Smooth muscle cell (in vitro differentiated cells): ENCODE data around the gene SYCP2L. TPM values are rescaled to one million over a fixed set of nuclear protein-coding genes. Genes with fewer than 3 reads are reported as not detected.

Source experiments
- DNase-seq: peaks from one replicate; lab custom pipeline; 2025; ENCODE audit not compliant: unreplicated experiment; lab: John Stamatoyannopoulos, UW
- H2AFZ ChIP-seq: fragments of 200-600 bp; sonication (generic); 2 replicates; pipeline ENCODE4 v1.6.0; 2016; ENCODE audit warnings: antibody characterized with exemption, low read depth, mild to moderate bottlenecking
- H3F3A ChIP-seq: fragments of 200-600 bp; sonication (generic); 2 replicates; pipeline ENCODE4 v1.6.0; 2017; ENCODE audit warnings: antibody characterized with exemption, low read depth
- H3K27ac ChIP-seq: fragments of 200-600 bp; sonication (generic); 2 replicates; pipeline ENCODE4 v1.5.1; 2016; ENCODE audit warnings: low read depth, mild to moderate bottlenecking
- H3K27me3 ChIP-seq: fragments of 200-600 bp; sonication (generic); 2 replicates; pipeline ENCODE4 v1.6.1; 2016; ENCODE audit warnings: low read depth, mild to moderate bottlenecking
- H3K36me3 ChIP-seq: fragments of 200-600 bp; sonication (generic); 2 replicates; pipeline ENCODE4 v1.5.1; 2016; ENCODE audit warnings: low read depth
- H3K4me1 ChIP-seq: fragments of 200-600 bp; sonication (generic); 2 replicates; pipeline ENCODE4 v1.5.1; 2016; ENCODE audit warnings: low read depth
- H3K4me2 ChIP-seq: fragments of 200-600 bp; sonication (generic); 2 replicates; pipeline ENCODE4 v1.6.0; 2016; ENCODE audit warnings: mild to moderate bottlenecking
- H3K4me3 ChIP-seq: fragments of 200-600 bp; sonication (generic); 2 replicates; pipeline ENCODE4 v1.5.1; 2016; ENCODE audit warnings: mild to moderate bottlenecking
- H3K79me2 ChIP-seq: fragments of 200-600 bp; sonication (generic); 2 replicates; pipeline ENCODE4 v1.6.0; 2016; ENCODE audit warnings: low read depth, mild to moderate bottlenecking
- H3K9ac ChIP-seq: fragments of 200-600 bp; sonication (generic); 2 replicates; pipeline ENCODE4 v1.6.0; 2016; ENCODE audit warnings: low read depth
- H3K9me3 ChIP-seq: fragments of 200-600 bp; sonication (generic); replicated peaks from 2 replicates; pipeline ENCODE4 v1.5.1; 2016; ENCODE audit warnings: low read depth
- H4K20me1 ChIP-seq: fragments of 200-600 bp; sonication (generic); 2 replicates; pipeline ENCODE4 v1.6.0; 2016; ENCODE audit warnings: low read depth
- CTCF ChIP-seq: fragments of 200-600 bp; sonication (generic); IDR thresholded peaks from 2 replicates; pipeline ENCODE4 v1.5.1; 2017; ENCODE audit warnings: borderline replicate concordance, mild to moderate bottlenecking, antibody characterized with exemption; ENCODE audit not compliant: insufficient read depth, poor library complexity, severe bottlenecking
- WGBS: methylation state at CpG from one replicate; pipeline ENCODE4 v1.1.7; 2016; ENCODE audit warnings: low lambda C conversion rate; 5-methylcytosine and 5-hydroxymethylcytosine counted together
- polyA plus RNA-seq: library from polyadenylated mRNA; unstranded; fragments of >200 nt; fragmentation: Nextera tagmentation; extraction: Ambion mirVana; gene quantifications from 2 replicates; pipeline ENCODE4 v1.2.1, GENCODE V29; 2016
- total RNA-seq: library from RNA; depleted of rRNA; stranded (reverse); fragments of >200 nt; gene quantifications from 2 replicates; pipeline ENCODE4 v1.2.3, GENCODE V29; 2014

The SYCP2L gene
- total and polyA plus RNA-seq, 2 experiments from 2014 or later = 0.74 to 6.4 TPM

GRCh38 chr6:10933126-10933525 lies 46.3 kb downstream of the SYCP2L start:
- WGBS = 81% methylated on average over 1 of the region's 1 CpG
- no peak overlapping the region for H2AFZ ChIP-seq
- H3K79me2 ChIP-seq = no peaks in the 10 kb centered on the region
- no peaks in the 10 kb centered on the region for H4K20me1 ChIP-seq
- H3K27me3 ChIP-seq = no peaks in the 10 kb centered on the region
- no peak overlapping the region for H3K27ac ChIP-seq
- no peak overlapping the region for H3K4me3 ChIP-seq
- H3K9ac ChIP-seq = no peak overlapping the region
- no peak for DNase-seq
- H3K9me3 ChIP-seq = no peaks in the 10 kb centered on the region
- no peak for TF ChIP-seq CTCF
- H3F3A ChIP-seq = no peaks in the 10 kb centered on the region
- H3K4me1 ChIP-seq = no peaks in the 10 kb centered on the region
- H3K36me3 ChIP-seq = no peaks in the 10 kb centered on the region
- H3K4me2 ChIP-seq = no peak overlapping the region

GRCh38 chr6:10939840-10940239 lies 53.0 kb downstream of the SYCP2L start:
- Histone ChIP-seq H3K36me3 (no peaks in the 10 kb centered on the region), H3K9me3 (no peaks in the 10 kb centered on the region), H3K79me2 (no peaks in the 10 kb centered on the region), H3K9ac (no peak overlapping the region), H3K27me3 (no peaks in the 10 kb centered on the region), H2AFZ (no peak overlapping the region), H3K27ac (no peak overlapping the region), H3F3A (no peaks in the 10 kb centered on the region), H4K20me1 (no peaks in the 10 kb centered on the region), H3K4me2 (no peak overlapping the region), H3K4me1 (no peaks in the 10 kb centered on the region), H3K4me3 (no peak overlapping the region)
- TF ChIP-seq CTCF = no peak
- DNase-seq = no peak
- WGBS = 100% methylated on average over 2 of the region's 2 CpGs

- 95% methylated on average over 1 of the region's 1 CpG for WGBS
- Histone ChIP-seq H3K4me1 (no peaks in the 10 kb centered on the region), H3K9ac (no peak overlapping the region), H3K27ac (no peak overlapping the region), H3K9me3 (no peaks in the 10 kb centered on the region), H3K36me3 (no peaks in the 10 kb centered on the region), H3F3A (no peaks in the 10 kb centered on the region), H3K27me3 (no peaks in the 10 kb centered on the region), H4K20me1 (no peaks in the 10 kb centered on the region), H3K4me3 (no peak overlapping the region), H3K4me2 (no peak overlapping the region), H2AFZ (no peak overlapping the region), H3K79me2 (no peaks in the 10 kb centered on the region)
- no peak for TF ChIP-seq CTCF
- DNase-seq = no peak
Observed at GRCh38 chr6:10945845-10946244, 59.0 kb downstream of the SYCP2L start.

- no peak overlapping the region for H2AFZ ChIP-seq
- H3K36me3 ChIP-seq = no peaks in the 10 kb centered on the region
- 96% methylated on average over 5 of the region's 5 CpGs for WGBS
- H3K4me3 ChIP-seq = no peak overlapping the region
- H3K27me3 ChIP-seq = no peaks in the 10 kb centered on the region
- H4K20me1 ChIP-seq = no peaks in the 10 kb centered on the region
- no peak for DNase-seq
- H3K4me1 ChIP-seq = no peaks in the 10 kb centered on the region
- TF ChIP-seq CTCF = no peak
- no peak overlapping the region for H3K4me2 ChIP-seq
- H3K9me3 ChIP-seq = no peaks in the 10 kb centered on the region
- H3K79me2 ChIP-seq = no peaks in the 10 kb centered on the region
- H3F3A ChIP-seq = no peaks in the 10 kb centered on the region
- no peak overlapping the region for H3K9ac ChIP-seq
- H3K27ac ChIP-seq = no peak overlapping the region
Observed at GRCh38 chr6:10947966-10948365, 61.1 kb downstream of the SYCP2L start.
